Measurements from ENCODE around the gene NWD2.

DNA sequence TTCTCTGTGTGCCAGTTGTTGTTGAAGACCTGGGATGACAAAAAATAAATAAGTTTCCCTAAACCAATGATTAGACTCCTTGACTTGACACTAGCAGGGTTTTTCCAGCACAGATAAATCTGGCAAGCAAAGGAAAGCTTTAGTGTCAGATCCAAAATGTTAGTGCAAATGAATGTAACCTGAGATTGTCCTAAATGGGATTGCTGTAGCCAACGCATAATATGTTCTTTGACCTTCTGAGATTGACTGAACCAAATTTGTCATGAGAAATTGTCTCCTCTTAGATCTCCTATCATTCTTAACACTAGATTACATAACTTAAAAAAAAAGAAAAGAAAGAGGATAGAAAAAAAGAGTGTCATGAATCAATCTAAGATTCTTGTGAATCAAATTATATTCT lies 245.2 kb downstream of the NWD2 start:
- TF ChIP-seq, protein P1, sequence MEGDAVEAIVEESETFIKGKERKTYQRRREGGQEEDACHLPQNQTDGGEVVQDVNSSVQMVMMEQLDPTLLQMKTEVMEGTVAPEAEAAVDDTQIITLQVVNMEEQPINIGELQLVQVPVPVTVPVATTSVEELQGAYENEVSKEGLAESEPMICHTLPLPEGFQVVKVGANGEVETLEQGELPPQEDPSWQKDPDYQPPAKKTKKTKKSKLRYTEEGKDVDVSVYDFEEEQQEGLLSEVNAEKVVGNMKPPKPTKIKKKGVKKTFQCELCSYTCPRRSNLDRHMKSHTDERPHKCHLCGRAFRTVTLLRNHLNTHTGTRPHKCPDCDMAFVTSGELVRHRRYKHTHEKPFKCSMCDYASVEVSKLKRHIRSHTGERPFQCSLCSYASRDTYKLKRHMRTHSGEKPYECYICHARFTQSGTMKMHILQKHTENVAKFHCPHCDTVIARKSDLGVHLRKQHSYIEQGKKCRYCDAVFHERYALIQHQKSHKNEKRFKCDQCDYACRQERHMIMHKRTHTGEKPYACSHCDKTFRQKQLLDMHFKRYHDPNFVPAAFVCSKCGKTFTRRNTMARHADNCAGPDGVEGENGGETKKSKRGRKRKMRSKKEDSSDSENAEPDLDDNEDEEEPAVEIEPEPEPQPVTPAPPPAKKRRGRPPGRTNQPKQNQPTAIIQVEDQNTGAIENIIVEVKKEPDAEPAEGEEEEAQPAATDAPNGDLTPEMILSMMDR (conservative IDR thresholded peaks at IDR 0.05 in 1 of 2, IDR thresholded peaks at IDR 0.05 in 1 of 2; ENCODE audit: low read depth in 1 of 2, low read length in 2 of 2): no peak
- no peak for TF ChIP-seq EZH2 (IDR thresholded peaks at IDR 0.05; ENCODE audit: low read length, missing control alignments)

Measured in fibroblast of lung (primary cell).